ENCODE results near the gene FGF12. TPM values are rescaled to one million over a fixed set of nuclear protein-coding genes. Genes with fewer than 3 reads are reported as not detected.

Gene FGF12
- total RNA-seq, 4 donors from 2014 or later, result 0.32 to 0.55 TPM; not detected in 2

DNA sequence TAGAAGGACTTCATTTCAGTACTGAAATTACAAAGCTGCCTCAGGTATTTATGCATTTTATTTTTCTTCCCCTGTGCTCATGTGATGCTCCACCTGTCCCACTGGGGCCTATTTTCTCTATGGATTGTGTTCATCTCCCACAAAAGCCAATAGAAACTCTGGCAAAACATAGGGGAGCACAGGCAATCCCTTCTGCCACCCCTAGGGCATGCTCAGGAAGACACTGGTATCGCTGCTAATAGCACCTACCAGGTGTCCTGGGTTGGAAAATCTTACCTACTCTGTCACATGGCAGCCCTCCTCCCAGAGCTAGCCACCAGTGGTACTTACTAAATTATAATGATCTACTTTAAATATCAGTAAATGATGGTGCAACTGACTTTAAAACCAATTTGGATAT, 427.4 kb downstream of the FGF12 start:
- TF ChIP-seq POLR2AphosphoS5 (IDR thresholded peaks at IDR 0.05) (no peak), POLR2A (IDR thresholded peaks at IDR 0.05) (no peak), CTCF (IDR thresholded peaks at IDR 0.05) (no peak), EP300 (IDR thresholded peaks at IDR 0.05; ENCODE audit: low read depth) (no peak)
- Histone ChIP-seq H3K9me3 (no peaks in the 10 kb centered on the region), H3K27ac (no peak overlapping the region), H3K4me1 (no peaks in the 10 kb centered on the region), H3K36me3 (no peaks in the 10 kb centered on the region), H3K4me3 (no peak overlapping the region), H3K27me3 (no peaks in the 10 kb centered on the region)
- in situ Hi-C loops (cut with MboI; ENCODE audit: low pct_ligation_motif_present in 1 of 4, low pct_unique_long_range_greater_than_20kb in 1 of 4, low sequenced_read_pairs in 3 of 4), result no loop called here
- no peak for DNase-seq
- 63 to 92% methylated on average over 1 of the region's 1 CpG for WGBS, 2 donors (ENCODE audit: low coverage in 1 of 2)
- intact Hi-C loops (cut with DNase I; ENCODE audit: low total_unique reads), result no loop called here

DNA sequence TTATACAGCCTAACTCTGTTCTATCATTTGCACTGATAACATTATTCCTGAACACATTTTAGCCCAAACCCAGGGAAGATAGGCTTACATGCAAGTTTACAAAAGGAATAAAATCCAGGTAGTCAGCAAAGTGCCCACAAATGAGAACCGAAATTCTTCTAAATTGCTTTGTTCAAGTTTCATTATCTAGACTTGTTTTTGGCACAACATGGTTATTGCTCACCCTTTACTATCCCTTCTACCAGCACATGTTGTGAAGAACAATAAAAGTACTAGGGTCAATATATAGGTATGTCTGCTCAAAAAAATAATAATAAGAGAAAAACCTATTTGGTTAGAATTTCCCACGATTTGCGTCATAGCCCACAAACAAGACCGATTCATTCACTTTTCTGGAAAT, 430.5 kb downstream of the FGF12 start:
- 85 to 88% methylated on average over 4 of the region's 4 CpGs for WGBS, 2 donors (ENCODE audit: low coverage in 1 of 2)

DNA sequence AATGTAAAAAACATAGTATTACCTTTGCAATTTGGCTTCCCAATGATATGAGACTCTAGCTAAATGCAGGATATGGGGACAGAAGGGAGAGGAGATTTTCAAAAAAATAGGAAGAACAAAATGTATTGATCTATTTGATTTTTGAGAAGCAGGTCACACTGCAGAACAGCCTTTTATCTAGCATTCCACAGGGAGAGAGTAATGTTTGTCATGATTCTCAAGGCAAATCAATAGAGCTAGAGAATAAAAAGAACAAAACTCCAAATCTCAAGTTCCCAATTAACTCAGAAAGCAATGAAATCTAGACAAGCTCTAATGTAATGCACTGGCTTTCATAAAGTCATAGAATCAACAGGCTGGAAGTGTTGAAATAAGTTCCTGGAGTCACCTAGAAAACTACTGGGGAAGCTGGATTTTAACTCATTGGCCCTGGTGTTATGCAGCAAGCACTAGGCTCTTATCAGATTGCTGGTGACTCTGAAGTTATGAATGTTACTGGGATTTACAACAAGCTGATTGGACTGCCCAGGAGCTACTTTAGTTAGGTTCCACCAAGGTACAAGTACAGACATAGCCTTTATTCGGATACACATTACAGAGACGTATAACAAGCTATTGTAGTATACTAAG, 442.8 kb downstream of the FGF12 start:
- intact Hi-C loops (cut with DNase I; ENCODE audit: low total_unique reads), result no loop called here
- DNase-seq, result no peak
- in situ Hi-C loops (cut with MboI; ENCODE audit: low pct_ligation_motif_present in 1 of 4, low pct_unique_long_range_greater_than_20kb in 1 of 4, low sequenced_read_pairs in 3 of 4), result no loop called here
- Histone ChIP-seq H3K27ac (no peak overlapping the region), H3K4me3 (no peak overlapping the region), H3K9me3 (no peaks in the 10 kb centered on the region), H3K4me1 (no peaks in the 10 kb centered on the region), H3K36me3 (no peaks in the 10 kb centered on the region), H3K27me3 (no peaks in the 10 kb centered on the region)
- TF ChIP-seq EP300 (IDR thresholded peaks at IDR 0.05; ENCODE audit: low read depth) (no peak), CTCF (IDR thresholded peaks at IDR 0.05) (no peak), POLR2AphosphoS5 (IDR thresholded peaks at IDR 0.05) (no peak), POLR2A (IDR thresholded peaks at IDR 0.05) (no peak)
- WGBS, 2 donors (ENCODE audit: low coverage in 1 of 2), result 84% methylated on average over 2 of the region's 2 CpGs; no CpG with 5 or more reads in 1 of the 2 donors

More for the DNA sequence above, 430.5 kb downstream of the FGF12 start:
- in situ Hi-C loops (cut with MboI; ENCODE audit: low pct_ligation_motif_present in 1 of 4, low pct_unique_long_range_greater_than_20kb in 1 of 4, low sequenced_read_pairs in 3 of 4), result no loop called here
- Histone ChIP-seq H3K4me1 (no peaks in the 10 kb centered on the region), H3K9me3 (no peaks in the 10 kb centered on the region), H3K27ac (no peak overlapping the region), H3K36me3 (no peaks in the 10 kb centered on the region), H3K27me3 (no peaks in the 10 kb centered on the region), H3K4me3 (no peak overlapping the region)
- DNase-seq, result no peak
- TF ChIP-seq EP300 (IDR thresholded peaks at IDR 0.05; ENCODE audit: low read depth), result no peak
- no peak for TF ChIP-seq POLR2AphosphoS5 (IDR thresholded peaks at IDR 0.05)
- TF ChIP-seq POLR2A (IDR thresholded peaks at IDR 0.05), result no peak
- TF ChIP-seq CTCF (IDR thresholded peaks at IDR 0.05), result no peak
- intact Hi-C loops (cut with DNase I; ENCODE audit: low total_unique reads), result no loop called here

GRCh38 chr3:192281207-192281880, 446.0 kb downstream of the FGF12 start:
- Histone ChIP-seq H3K36me3 (no peaks in the 10 kb centered on the region), H3K4me3 (no peak overlapping the region), H3K27ac (no peak overlapping the region), H3K27me3 (no peaks in the 10 kb centered on the region), H3K9me3 (no peaks in the 10 kb centered on the region), H3K4me1 (no peaks in the 10 kb centered on the region)
- DNase-seq, result no peak
- TF ChIP-seq EP300 (IDR thresholded peaks at IDR 0.05; ENCODE audit: low read depth) (no peak), POLR2A (IDR thresholded peaks at IDR 0.05) (no peak), CTCF (IDR thresholded peaks at IDR 0.05) (no peak), POLR2AphosphoS5 (IDR thresholded peaks at IDR 0.05) (no peak)
- in situ Hi-C loops (cut with MboI; ENCODE audit: low pct_ligation_motif_present in 1 of 4, low pct_unique_long_range_greater_than_20kb in 1 of 4, low sequenced_read_pairs in 3 of 4), result no loop called here
- intact Hi-C loops (cut with DNase I; ENCODE audit: low total_unique reads), result no loop called here
- 55 to 58% methylated on average over 6 of the region's 6 CpGs for WGBS, 2 donors (ENCODE audit: low coverage in 1 of 2)
